Upper lobe of left lung (tissue), 4 donors: Measurements from ENCODE around the gene HM13.
"Not testable (repeated sequence)": the region's sequence is repeated elsewhere in the genome, so short reads cannot be mapped to it uniquely, and the experiment has no call there.

ENCODE experiments used
- CTCF ChIP-seq, 6 experiments: fragments of 450-650 bp in 4 of 6; fragments of 200-600 bp in 2 of 6; sonication (generic) in 2 of 6; IDR thresholded peaks; one replicate each; pipeline ENCODE4 v1.5.1; 2016 to 2019; ENCODE audit warnings: antibody characterized with exemption in 6 of 6
- POLR2A ChIP-seq, 4 donors: fragments of 450-650 bp; IDR thresholded peaks; one replicate each; pipeline ENCODE4 v1.5.1; 2016 to 2017; ENCODE audit warnings: antibody characterized with exemption in 4 of 4, mild to moderate bottlenecking in 2 of 4
- POLR2AphosphoS5 ChIP-seq, 2 donors: sonication (generic); formaldehyde crosslinking; IDR thresholded peaks; one replicate each; pipeline ENCODE4 v1.5.1; 2017; ENCODE audit warnings: antibody characterized with exemption in 2 of 2

GRCh38 chr20:31539636-31540035, 25.4 kb downstream of the HM13 start:
- not testable (repeated sequence) for TF ChIP-seq POLR2AphosphoS5, CTCF, POLR2A (IDR thresholded peaks at IDR 0.05)
